Tibial artery (tissue), 4 donors: ENCODE measurements around the gene ZFYVE21.
A peak's percentile ranks its signal among the peaks of the same experiment; 100 is the strongest.

Experiments used
- DNase-seq, 2 donors: peaks; one replicate each; pipeline ENCODE4 v3.0.0-alpha.2; 2019
- H3K27ac ChIP-seq, 2 donors: fragments of 200-600 bp; sonication (generic) in 1 of 2; 1 replicate in 1 of 2; 2 replicates in 1 of 2; pipeline ENCODE4 v1.5.1; 2018 to 2019; ENCODE audit warnings: mild to moderate bottlenecking in 1 of 2
- H3K27me3 ChIP-seq, 2 donors: fragments of 200-600 bp; sonication (generic) in 1 of 2; one replicate each; pipeline versions ENCODE4 v1.5.1 to v1.6.0; 2016 to 2019
- H3K36me3 ChIP-seq, 3 donors: fragments of 200-600 bp; sonication (generic) in 2 of 3; one replicate each; pipeline ENCODE4 v1.5.1; 2016 to 2019; ENCODE audit warnings: mild to moderate bottlenecking in 2 of 3
- H3K4me1 ChIP-seq, 4 donors: fragments of 200-600 bp; sonication (generic) in 2 of 4; 1 replicate in 3 of 4; 2 replicates in 1 of 4; pipeline ENCODE4 v1.5.1; 2016 to 2019
- H3K4me3 ChIP-seq, 2 donors: fragments of 200-600 bp; sonication (generic) in 1 of 2; 1 replicate in 1 of 2; 2 replicates in 1 of 2; pipeline ENCODE4 v1.5.1; 2018 to 2019; ENCODE audit warnings: mild to moderate bottlenecking in 2 of 2
- H3K9me3 ChIP-seq, 3 donors: fragments of 200-600 bp; sonication (generic) in 1 of 3; one replicate each; pipeline ENCODE4 v1.5.1; 2016 to 2019
- CTCF ChIP-seq, 2 experiments: fragments of 200-600 bp in 1 of 2; fragments of 450-650 bp in 1 of 2; IDR thresholded peaks; one replicate each; pipeline ENCODE4 v1.5.1; 2017 to 2019; ENCODE audit warnings: antibody characterized with exemption in 2 of 2, mild to moderate bottlenecking in 1 of 2, moderate library complexity in 1 of 2
- intact Hi-C: fragments of 100-400 bp; cut with DNase I; formaldehyde crosslinking; loops from one replicate; pipeline ENCODE4 v1.15.0; 2023; ENCODE audit warnings: low total_unique reads

The ZFYVE21 gene

GRCh38 chr14:103746701-103747100, 31.1 kb downstream of the ZFYVE21 start:
- Histone ChIP-seq H3K4me1 (no peaks in the 10 kb centered on the region), H3K27ac (no peak overlapping the region), H3K9me3 (no peaks in the 10 kb centered on the region), H3K27me3 (no peaks in the 10 kb centered on the region), H3K4me3 (no peak overlapping the region), H3K36me3 (peaks cover 0 to 64% (median 7%) of the 10 kb centered on the region in 3 donors)
- TF ChIP-seq CTCF (IDR thresholded peaks at IDR 0.05): no peak
- intact Hi-C loops: no loop called here
- no peak for DNase-seq

GRCh38 chr14:103748534-103748857, 32.9 kb downstream of the ZFYVE21 start:
- Histone ChIP-seq H3K27ac (no peak overlapping the region), H3K36me3 (peaks cover 0 to 68% (median 7%) of the 10 kb centered on the region in 3 donors), H3K27me3 (no peaks in the 10 kb centered on the region), H3K4me1 (no peaks in the 10 kb centered on the region), H3K4me3 (no peak overlapping the region), H3K9me3 (no peaks in the 10 kb centered on the region)
- no peak for TF ChIP-seq CTCF (IDR thresholded peaks at IDR 0.05)
- intact Hi-C loops: no loop called here
- DNase-seq: no peak

- H3K27me3 ChIP-seq: no peaks in the 10 kb centered on the region
- DNase-seq: no peak
- H3K4me3 ChIP-seq: no peak overlapping the region
- intact Hi-C loops: no loop called here
- H3K9me3 ChIP-seq: no peaks in the 10 kb centered on the region
- H3K4me1 ChIP-seq: no peaks in the 10 kb centered on the region
- peaks cover 0 to 66% (median 7%) of the 10 kb centered on the region in 3 donors for H3K36me3 ChIP-seq
- H3K27ac ChIP-seq: no peak overlapping the region
- TF ChIP-seq CTCF (IDR thresholded peaks at IDR 0.05): no peak
Measured at GRCh38 chr14:103749452-103749851, 33.8 kb downstream of the ZFYVE21 start.

GRCh38 chr14:103749860-103750259, 34.2 kb downstream of the ZFYVE21 start:
- H3K4me3 ChIP-seq: no peak overlapping the region
- intact Hi-C loops: no loop called here
- H3K36me3 ChIP-seq: peaks cover 0 to 63% (median 7%) of the 10 kb centered on the region in 3 donors
- no peaks in the 10 kb centered on the region for H3K9me3 ChIP-seq
- H3K27ac ChIP-seq: no peak overlapping the region
- H3K27me3 ChIP-seq: no peaks in the 10 kb centered on the region
- no peaks in the 10 kb centered on the region for H3K4me1 ChIP-seq
- DNase-seq: no peak
- peak in 1 of 2 experiments; percentile 33 for TF ChIP-seq CTCF (IDR thresholded peaks at IDR 0.05)

- no peak for DNase-seq
- no peak for TF ChIP-seq CTCF (IDR thresholded peaks at IDR 0.05)
- intact Hi-C loops: no loop called here
Measured at GRCh38 chr14:103753774-103754173, 38.2 kb downstream of the ZFYVE21 start.

GRCh38 chr14:103755060-103755459, 39.5 kb downstream of the ZFYVE21 start:
- no peaks in the 10 kb centered on the region for H3K9me3 ChIP-seq
- H3K4me3 ChIP-seq: no peak overlapping the region
- H3K27ac ChIP-seq: no peak overlapping the region
- H3K27me3 ChIP-seq: no peaks in the 10 kb centered on the region
- no peaks in the 10 kb centered on the region for H3K4me1 ChIP-seq
- TF ChIP-seq CTCF (IDR thresholded peaks at IDR 0.05): no peak
- intact Hi-C loops: no loop called here
- peaks cover 0 to 24% (median 0%) of the 10 kb centered on the region in 3 donors for H3K36me3 ChIP-seq
- DNase-seq: no peak

More at GRCh38 chr14:103753774-103754173, 38.2 kb downstream of the ZFYVE21 start:
- peaks cover 0 to 36% (median 7%) of the 10 kb centered on the region in 3 donors for H3K36me3 ChIP-seq
- no peaks in the 10 kb centered on the region for H3K9me3 ChIP-seq
- no peak overlapping the region for H3K27ac ChIP-seq
- no peaks in the 10 kb centered on the region for H3K27me3 ChIP-seq
- no peaks in the 10 kb centered on the region for H3K4me1 ChIP-seq
- H3K4me3 ChIP-seq: no peak overlapping the region
